ENCODE measurements around the gene NSDHL. TPM values are rescaled to one million over a fixed set of nuclear protein-coding genes. Genes with fewer than 3 reads are reported as not detected.

NSDHL gene
- total RNA-seq, 2 donors from 2014 or later, result 14.1 to 28.1 TPM

DNA sequence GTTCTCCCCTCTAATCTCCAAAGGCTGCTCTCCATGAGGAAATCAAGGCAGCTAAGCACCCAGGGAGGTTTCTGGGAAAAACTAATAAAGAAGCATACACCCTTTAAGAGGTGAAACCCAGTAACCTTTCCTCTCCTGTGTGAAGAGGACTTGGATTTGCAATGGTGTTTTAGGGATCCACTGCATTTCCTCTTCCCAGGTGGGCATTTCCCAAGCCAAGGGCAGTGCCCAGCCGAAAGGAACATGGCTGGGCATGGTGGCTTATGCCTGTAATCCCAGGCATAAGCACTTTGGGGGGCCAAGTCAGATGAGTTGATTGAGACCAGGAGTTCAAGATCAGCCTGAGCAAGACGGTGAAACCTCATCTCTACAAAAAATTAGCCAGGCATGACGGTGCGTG is 61.6 kb downstream of the NSDHL start:
- no peak overlapping the region for H3K27ac ChIP-seq
- H3K4me3 ChIP-seq, result no peak overlapping the region
- no peaks in the 10 kb centered on the region for H3K27me3 ChIP-seq
- H3K4me1 ChIP-seq, result no peaks in the 10 kb centered on the region
- TF ChIP-seq, protein P1, sequence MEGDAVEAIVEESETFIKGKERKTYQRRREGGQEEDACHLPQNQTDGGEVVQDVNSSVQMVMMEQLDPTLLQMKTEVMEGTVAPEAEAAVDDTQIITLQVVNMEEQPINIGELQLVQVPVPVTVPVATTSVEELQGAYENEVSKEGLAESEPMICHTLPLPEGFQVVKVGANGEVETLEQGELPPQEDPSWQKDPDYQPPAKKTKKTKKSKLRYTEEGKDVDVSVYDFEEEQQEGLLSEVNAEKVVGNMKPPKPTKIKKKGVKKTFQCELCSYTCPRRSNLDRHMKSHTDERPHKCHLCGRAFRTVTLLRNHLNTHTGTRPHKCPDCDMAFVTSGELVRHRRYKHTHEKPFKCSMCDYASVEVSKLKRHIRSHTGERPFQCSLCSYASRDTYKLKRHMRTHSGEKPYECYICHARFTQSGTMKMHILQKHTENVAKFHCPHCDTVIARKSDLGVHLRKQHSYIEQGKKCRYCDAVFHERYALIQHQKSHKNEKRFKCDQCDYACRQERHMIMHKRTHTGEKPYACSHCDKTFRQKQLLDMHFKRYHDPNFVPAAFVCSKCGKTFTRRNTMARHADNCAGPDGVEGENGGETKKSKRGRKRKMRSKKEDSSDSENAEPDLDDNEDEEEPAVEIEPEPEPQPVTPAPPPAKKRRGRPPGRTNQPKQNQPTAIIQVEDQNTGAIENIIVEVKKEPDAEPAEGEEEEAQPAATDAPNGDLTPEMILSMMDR (IDR thresholded peaks at IDR 0.05), result no peak
- no peaks in the 10 kb centered on the region for H3K9me3 ChIP-seq
- H3K36me3 ChIP-seq, result no peaks in the 10 kb centered on the region
- no peak for DNase-seq (ENCODE audit: low spot score)

GRCh38 chrX:152892999-152893891 is 62.4 kb downstream of the NSDHL start:
- no peaks in the 10 kb centered on the region for H3K9me3 ChIP-seq
- no peaks in the 10 kb centered on the region for H3K4me1 ChIP-seq
- no peak overlapping the region for H3K4me3 ChIP-seq
- no peaks in the 10 kb centered on the region for H3K27me3 ChIP-seq
- DNase-seq (ENCODE audit: low spot score), result no peak
- no peak overlapping the region for H3K27ac ChIP-seq
- no peaks in the 10 kb centered on the region for H3K36me3 ChIP-seq
- TF ChIP-seq, protein P1 (IDR thresholded peaks at IDR 0.05), result no peak

- Histone ChIP-seq H3K27ac (no peak overlapping the region), H3K27me3 (no peaks in the 10 kb centered on the region), H3K9me3 (no peaks in the 10 kb centered on the region), H3K36me3 (no peaks in the 10 kb centered on the region), H3K4me3 (no peak overlapping the region), H3K4me1 (no peaks in the 10 kb centered on the region)
- TF ChIP-seq, protein P1 (IDR thresholded peaks at IDR 0.05), result no peak
- no peak for DNase-seq (ENCODE audit: low spot score)
Measured at GRCh38 chrX:152893980-152894610, 63.2 kb downstream of the NSDHL start.

- Histone ChIP-seq H3K27me3 (no peaks in the 10 kb centered on the region), H3K27ac (no peak overlapping the region), H3K9me3 (no peaks in the 10 kb centered on the region), H3K36me3 (no peaks in the 10 kb centered on the region), H3K4me3 (no peak overlapping the region), H3K4me1 (no peaks in the 10 kb centered on the region)
- TF ChIP-seq, protein P1 (IDR thresholded peaks at IDR 0.05), result no peak
- no peak for DNase-seq (ENCODE audit: low spot score)
Measured at GRCh38 chrX:152895121-152895520, 64.3 kb downstream of the NSDHL start.

- Histone ChIP-seq H3K4me1 (no peaks in the 10 kb centered on the region), H3K9me3 (no peaks in the 10 kb centered on the region), H3K27ac (no peak overlapping the region), H3K27me3 (no peaks in the 10 kb centered on the region), H3K4me3 (no peak overlapping the region), H3K36me3 (no peaks in the 10 kb centered on the region)
- DNase-seq (ENCODE audit: low spot score), result no peak
- TF ChIP-seq, protein P1 (IDR thresholded peaks at IDR 0.05), result no peak
Measured at GRCh38 chrX:152895724-152896420, 65.0 kb downstream of the NSDHL start.
